Measurements from ENCODE around the gene AKAP8. TPM values are rescaled to one million over a fixed set of nuclear protein-coding genes. Genes with fewer than 3 reads are reported as not detected.
A peak's percentile ranks its signal among the peaks of the same experiment; 100 is the strongest.

Gene AKAP8
- total RNA-seq, 1 experiment from 2014 or later = 59.5 TPM

DNA sequence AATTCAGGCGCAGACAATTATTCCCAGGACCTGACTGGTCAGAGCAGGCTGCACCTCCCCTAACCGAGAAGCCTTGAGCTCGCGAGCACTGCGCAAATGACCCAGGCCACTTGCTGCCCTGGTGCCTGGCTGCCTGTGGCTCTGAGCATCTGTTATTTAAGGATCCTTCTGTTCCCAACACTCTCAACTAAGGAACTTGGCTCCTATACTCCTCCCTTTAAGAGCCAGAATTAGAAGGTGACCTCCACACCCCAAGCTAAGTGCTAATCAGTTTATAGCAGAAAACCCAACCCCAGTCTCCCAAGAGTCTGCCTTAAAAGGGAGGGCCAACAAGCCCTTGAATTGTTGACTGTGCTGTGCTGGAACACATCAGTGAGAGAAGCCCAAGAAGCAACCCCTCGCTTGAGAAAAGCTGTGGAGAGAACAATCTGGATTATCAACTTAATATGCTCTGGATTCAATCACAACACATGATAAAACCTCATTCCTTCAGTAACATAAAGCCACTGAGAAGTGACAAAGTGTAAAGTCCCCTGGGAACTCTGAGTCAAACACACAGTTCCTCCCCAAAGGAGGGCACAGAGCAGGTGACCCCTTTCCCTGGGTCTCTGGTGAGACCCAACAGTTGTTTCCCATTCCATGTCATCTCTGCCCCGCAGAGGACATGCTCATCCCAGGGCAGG lies 24.7 kb upstream of the AKAP8 start:
- H2BK15ac ChIP-seq (ENCODE audit: low read depth, low read length) = no peak overlapping the region
- H3K18ac ChIP-seq (ENCODE audit: insufficient read length, low read depth, low read length) = no peak overlapping the region
- Mint-ChIP-seq H3K27me3 (ENCODE audit: low read depth) (no peaks in the 10 kb centered on the region), H3K9me3 (no peaks in the 10 kb centered on the region; a peak in 1 of 5 replicates), H3K36me3 (ENCODE audit: insufficient read depth in 1 of 3, low read depth in 3 of 3) (peaks cover 23 to 64% (median 47%) of the 10 kb centered on the region in 3 experiments; a peak in 6 of 7 replicates), H3K4me1 (peaks cover 0 to 3% of the 10 kb centered on the region in 2 experiments; a peak in 2 of 4 replicates), H3K4me3 (no peak overlapping the region), H3K27ac (peak overlapping the region in 2 of 3 experiments; percentile 50 to 86; a peak in 4 of 7 replicates)
- H2AFZ ChIP-seq (ENCODE audit: low read length) = no peak overlapping the region
- DNase-seq = no peak
- H2BK12ac ChIP-seq (ENCODE audit: insufficient read length, low read depth, low read length) = no peak overlapping the region
- no peak overlapping the region for H3K4me2 ChIP-seq (ENCODE audit: insufficient read depth, insufficient read length, low read length)
- H3K79me2 ChIP-seq (ENCODE audit: insufficient read depth, low read length) = peaks cover 40% of the 10 kb centered on the region
- no peak overlapping the region; the same call in 1 of the 2 replicates for H3K14ac ChIP-seq (ENCODE audit: insufficient read depth, low read length)
- H4K91ac ChIP-seq (ENCODE audit: insufficient read length, low read depth, low read length) = no peak overlapping the region
- no peak overlapping the region for H3K56ac ChIP-seq (ENCODE audit: insufficient read length, low read depth, low read length)
- no peak overlapping the region for H2BK20ac ChIP-seq (ENCODE audit: low read depth, low read length, poor library complexity, severe bottlenecking)
- no peak overlapping the region for H4K8ac ChIP-seq (replicated peaks; ENCODE audit: insufficient read length, low read depth, low read length)
- no peak overlapping the region for H2BK120ac ChIP-seq (ENCODE audit: low read depth, low read length, poor library complexity, severe bottlenecking)
- H3K9me3 ChIP-seq (ENCODE audit: control insufficient read depth, low read depth, low read length) = no peaks in the 10 kb centered on the region
- no peak overlapping the region for H2BK5ac ChIP-seq (ENCODE audit: insufficient read length, low read length)
- peaks cover 7% of the 10 kb centered on the region for H3K79me1 ChIP-seq (ENCODE audit: insufficient read depth, low read depth, low read length, poor library complexity, severe bottlenecking)
- H3K9ac ChIP-seq (ENCODE audit: extremely low read depth, insufficient read length, low read length) = no peak overlapping the region
- H3K27ac ChIP-seq (ENCODE audit: insufficient read length, low read depth, low read length) = no peak overlapping the region
- no peak overlapping the region for H4K5ac ChIP-seq (ENCODE audit: insufficient read length, low read depth, low read length)
- H4K20me1 ChIP-seq (ENCODE audit: control insufficient read depth, insufficient read depth, insufficient read length) = peaks cover 2% of the 10 kb centered on the region
- H2AK5ac ChIP-seq (ENCODE audit: insufficient read length, low read length) = no peak overlapping the region
- H3T11ph ChIP-seq (ENCODE audit: low read length) = no peak overlapping the region
- whole genome bisulfite sequencing (ENCODE audit: extremely low coverage, insufficient read length, low lambda C conversion rate) = no CpG with 5 or more reads among the region's 7 CpGs
- H3K27me3 ChIP-seq (ENCODE audit: insufficient read depth, low read length) = no peaks in the 10 kb centered on the region
- TF ChIP-seq, protein P1, sequence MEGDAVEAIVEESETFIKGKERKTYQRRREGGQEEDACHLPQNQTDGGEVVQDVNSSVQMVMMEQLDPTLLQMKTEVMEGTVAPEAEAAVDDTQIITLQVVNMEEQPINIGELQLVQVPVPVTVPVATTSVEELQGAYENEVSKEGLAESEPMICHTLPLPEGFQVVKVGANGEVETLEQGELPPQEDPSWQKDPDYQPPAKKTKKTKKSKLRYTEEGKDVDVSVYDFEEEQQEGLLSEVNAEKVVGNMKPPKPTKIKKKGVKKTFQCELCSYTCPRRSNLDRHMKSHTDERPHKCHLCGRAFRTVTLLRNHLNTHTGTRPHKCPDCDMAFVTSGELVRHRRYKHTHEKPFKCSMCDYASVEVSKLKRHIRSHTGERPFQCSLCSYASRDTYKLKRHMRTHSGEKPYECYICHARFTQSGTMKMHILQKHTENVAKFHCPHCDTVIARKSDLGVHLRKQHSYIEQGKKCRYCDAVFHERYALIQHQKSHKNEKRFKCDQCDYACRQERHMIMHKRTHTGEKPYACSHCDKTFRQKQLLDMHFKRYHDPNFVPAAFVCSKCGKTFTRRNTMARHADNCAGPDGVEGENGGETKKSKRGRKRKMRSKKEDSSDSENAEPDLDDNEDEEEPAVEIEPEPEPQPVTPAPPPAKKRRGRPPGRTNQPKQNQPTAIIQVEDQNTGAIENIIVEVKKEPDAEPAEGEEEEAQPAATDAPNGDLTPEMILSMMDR (conservative IDR thresholded peaks at IDR 0.05) = no peak
- no peaks in the 10 kb centered on the region for H3K4me1 ChIP-seq (ENCODE audit: insufficient read depth, low read length)
- H3K23me2 ChIP-seq (ENCODE audit: insufficient read length, low read depth, low read length, poor library complexity, severe bottlenecking) = no peaks in the 10 kb centered on the region
- no peak overlapping the region for H3K23ac ChIP-seq (ENCODE audit: insufficient read length, low read depth, low read length)
- no peak overlapping the region for H3K4ac ChIP-seq (ENCODE audit: low read depth, low read length)
